ACC112 (cell line): ENCODE results near the gene TEKT1.
"Not testable (repeated sequence)": the region's sequence is repeated elsewhere in the genome, so short reads cannot be mapped to it uniquely, and the experiment has no call there.

Experiments
- H2AFZ ChIP-seq: fragments of 200-600 bp; sonication (generic); one replicate; pipeline ENCODE4 v1.6.0; 2017; ENCODE audit warnings: antibody characterized with exemption, low read length; ENCODE audit not compliant: unreplicated experiment
- H3K27ac ChIP-seq: fragments of 200-600 bp; sonication (generic); 2 replicates; pipeline ENCODE4 v1.5.1; 2014; ENCODE audit warnings: low read depth, mild to moderate bottlenecking, antibody characterized with exemption, low read length, moderate library complexity
- H3K27me3 ChIP-seq: fragments of 200-600 bp; sonication (generic); 2 replicates; pipeline ENCODE4 v1.6.1; 2014; ENCODE audit warnings: mild to moderate bottlenecking, antibody characterized with exemption, low read length, moderate library complexity, mixed read lengths; ENCODE audit not compliant: insufficient read depth
- H3K36me3 ChIP-seq: fragments of 200-600 bp; sonication (generic); 2 replicates; pipeline ENCODE4 v1.6.1; 2016; ENCODE audit warnings: mild to moderate bottlenecking, antibody characterized with exemption, low read length, moderate library complexity, mixed read lengths; ENCODE audit not compliant: insufficient read depth
- H3K4me1 ChIP-seq: fragments of 200-600 bp; sonication (generic); one replicate; pipeline ENCODE4 v1.6.1; 2016; ENCODE audit warnings: low read length, mixed read lengths; ENCODE audit not compliant: insufficient read depth, unreplicated experiment, control insufficient read depth
- H3K4me3 ChIP-seq: fragments of 200-600 bp; sonication (generic); 2 replicates; pipeline ENCODE4 v1.5.1; 2014; ENCODE audit warnings: mild to moderate bottlenecking, low read depth, low read length
- H3K79me2 ChIP-seq: fragments of 200-600 bp; sonication (generic); one replicate; pipeline ENCODE4 v1.6.0; 2016; ENCODE audit warnings: low read length; ENCODE audit not compliant: control insufficient read depth, unreplicated experiment, insufficient read depth

The TEKT1 gene

GRCh38 chr17:6789146-6789545, 42.4 kb downstream of the TEKT1 start:
- Histone ChIP-seq H3K27me3 (peaks cover 23% of the 10 kb centered on the region; the same call in 1 of the 2 replicates), H2AFZ (no peak overlapping the region), H3K27ac (no peak overlapping the region), H3K36me3 (no peaks in the 10 kb centered on the region), H3K79me2 (no peaks in the 10 kb centered on the region), H3K4me1 (peaks cover 8% of the 10 kb centered on the region), H3K4me3 (no peak overlapping the region)

- Histone ChIP-seq H3K79me2 (no peaks in the 10 kb centered on the region), H3K27ac (no peak overlapping the region), H3K4me3 (no peak overlapping the region), H3K4me1 (peaks cover 8% of the 10 kb centered on the region), H2AFZ (no peak overlapping the region), H3K27me3 (peaks cover 18% of the 10 kb centered on the region; the same call in 1 of the 2 replicates), H3K36me3 (no peaks in the 10 kb centered on the region)
Observed at GRCh38 chr17:6787081-6787693, 44.3 kb downstream of the TEKT1 start.

GRCh38 chr17:6786618-6787017, 44.9 kb downstream of the TEKT1 start:
- Histone ChIP-seq H3K36me3 (no peaks in the 10 kb centered on the region), H3K79me2 (no peaks in the 10 kb centered on the region), H3K27ac (no peak overlapping the region), H3K4me3 (no peak overlapping the region), H2AFZ (no peak overlapping the region), H3K27me3 (peaks cover 16% of the 10 kb centered on the region; the same call in 1 of the 2 replicates), H3K4me1 (peaks cover 8% of the 10 kb centered on the region)

- H3K4me3 ChIP-seq: no peak overlapping the region
- H3K27me3 ChIP-seq: no peaks in the 10 kb centered on the region
- H3K36me3 ChIP-seq: no peaks in the 10 kb centered on the region
Observed at GRCh38 chr17:6782244-6782643, 49.3 kb downstream of the TEKT1 start.

GRCh38 chr17:6780886-6781285, 50.6 kb downstream of the TEKT1 start:
- H2AFZ ChIP-seq: no peak overlapping the region
- no peaks in the 10 kb centered on the region for H3K27me3 ChIP-seq
- H3K4me3 ChIP-seq: no peak overlapping the region
- H3K36me3 ChIP-seq: no peaks in the 10 kb centered on the region
- H3K4me1 ChIP-seq: no peaks in the 10 kb centered on the region
- no peak overlapping the region for H3K27ac ChIP-seq
- no peaks in the 10 kb centered on the region for H3K79me2 ChIP-seq

More at GRCh38 chr17:6782244-6782643, 49.3 kb downstream of the TEKT1 start:
- H3K27ac ChIP-seq: no peak overlapping the region
- H3K79me2 ChIP-seq: no peaks in the 10 kb centered on the region
- peaks cover 6% of the 10 kb centered on the region for H3K4me1 ChIP-seq
- H2AFZ ChIP-seq: no peak overlapping the region

- Histone ChIP-seq H3K27ac (no peak overlapping the region), H3K36me3 (no peaks in the 10 kb centered on the region), H2AFZ (no peak overlapping the region), H3K4me3 (no peak overlapping the region), H3K79me2 (no peaks in the 10 kb centered on the region), H3K4me1 (no peaks in the 10 kb centered on the region), H3K27me3 (no peaks in the 10 kb centered on the region)
Observed at GRCh38 chr17:6780001-6780400, 51.5 kb downstream of the TEKT1 start.

GRCh38 chr17:6779411-6779810, 52.1 kb downstream of the TEKT1 start:
- Histone ChIP-seq H3K4me1 (no peaks in the 10 kb centered on the region), H3K27me3 (no peaks in the 10 kb centered on the region), H2AFZ (no peak overlapping the region), H3K79me2 (no peaks in the 10 kb centered on the region), H3K4me3 (no peak overlapping the region), H3K36me3 (peaks cover 3% of the 10 kb centered on the region), H3K27ac (no peak overlapping the region)

GRCh38 chr17:6775871-6776405, 55.6 kb downstream of the TEKT1 start, which contains the start of gene FBXO39:
Gene FBXO39 (plus strand): TSS chr17:6776215. CDS start chr17:6779869, 3,654 bp downstream.
- Histone ChIP-seq H3K79me2 (no peaks in the 10 kb centered on the region), H3K36me3 (peaks cover 37% of the 10 kb centered on the region), H3K27ac (no peak within 1 kb of the TSS), H3K4me1 (no peaks in the 10 kb centered on the region), H3K27me3 (no peaks in the 10 kb centered on the region), H2AFZ (no peak within 1 kb of the TSS), H3K4me3 (peak within 1 kb of the TSS; percentile 38; the same call in 1 of the 2 replicates)

- H3K36me3 ChIP-seq: peaks cover 48% of the 10 kb centered on the region
- not testable (repeated sequence) for H3K27ac ChIP-seq, H3K27me3 ChIP-seq, H3K4me1 ChIP-seq, H3K4me3 ChIP-seq, H2AFZ ChIP-seq, H3K79me2 ChIP-seq
Observed at GRCh38 chr17:6774906-6775305, 56.6 kb downstream of the TEKT1 start.

GRCh38 chr17:6772016-6772415, 59.5 kb downstream of the TEKT1 start:
- Histone ChIP-seq H3K27me3 (no peaks in the 10 kb centered on the region), H3K79me2 (no peaks in the 10 kb centered on the region), H3K27ac (no peak overlapping the region), H3K36me3 (peaks cover 75% of the 10 kb centered on the region), H2AFZ (no peak overlapping the region), H3K4me1 (no peaks in the 10 kb centered on the region), H3K4me3 (no peak overlapping the region)

- peaks cover 97% of the 10 kb centered on the region for H3K36me3 ChIP-seq
- no peaks in the 10 kb centered on the region for H3K4me1 ChIP-seq
- peaks cover 8% of the 10 kb centered on the region for H3K79me2 ChIP-seq
- no peaks in the 10 kb centered on the region for H3K27me3 ChIP-seq
- H2AFZ ChIP-seq: no peak overlapping the region
- H3K27ac ChIP-seq: no peak overlapping the region
- H3K4me3 ChIP-seq: no peak overlapping the region
Observed at GRCh38 chr17:6768447-6768846, 63.1 kb downstream of the TEKT1 start.
